Body of pancreas (tissue), 4 donors: ENCODE data around the gene ZEB1.

Experiments
- CTCF ChIP-seq, 7 experiments: fragments of 450-650 bp in 4 of 7; fragments of 200-600 bp in 3 of 7; sonication (generic) in 3 of 7; IDR thresholded peaks; one replicate each; pipeline ENCODE4 v1.5.1; 2016 to 2019; ENCODE audit warnings: antibody characterized with exemption in 7 of 7
- POLR2A ChIP-seq, 3 donors: fragments of 450-650 bp; IDR thresholded peaks; one replicate each; pipeline ENCODE4 v1.6.1; 2016; ENCODE audit warnings: antibody characterized with exemption in 3 of 3, mild to moderate bottlenecking in 2 of 3

- no peak for TF ChIP-seq CTCF (IDR thresholded peaks at IDR 0.05)
- TF ChIP-seq POLR2A (IDR thresholded peaks at IDR 0.05): no peak
These were observed 49.7 kb downstream of the ZEB1 start for GRCh38 chr10:31368724-31369123.
